B cell (primary cell): ENCODE results near the gene SCAI. TPM values are rescaled to one million over a fixed set of nuclear protein-coding genes. Genes with fewer than 3 reads are reported as not detected.

Experiments
- ATAC-seq: fragments of 200-7000 bp; cut with Tn5 transposase; one replicate; pipeline ENCODE4 v1.10.0; 2021; ENCODE audit warnings: low read depth, mild to moderate bottlenecking, moderate number of reproducible peaks, moderate library complexity
- CTCF ChIA-PET: fragments of 350-600 bp; sonication (Branson Sonifier 250); formaldehyde crosslinking; loops from one replicate; lab custom pipeline; 2021; ENCODE audit warnings: antibody characterized with exemption, inconsistent platforms; lab: Charles Lee
- POLR2A ChIA-PET: fragments of 350-600 bp; sonication (Branson Sonifier 250); formaldehyde crosslinking; loops from one replicate; lab custom pipeline; 2021; ENCODE audit warnings: antibody characterized with exemption; lab: Charles Lee
- DNase-seq: peaks from one replicate; pipeline ENCODE4 v3.0.0; 2013
- H2AFZ ChIP-seq: 2 replicates; pipeline ENCODE4 v1.6.1; 2012; ENCODE audit warnings: mild to moderate bottlenecking, low read depth, low read length; ENCODE audit not compliant: insufficient read depth, poor library complexity, severe bottlenecking
- H3K27ac ChIP-seq, 2 donors: 1 replicate in 1 of 2; 2 replicates in 1 of 2; pipeline ENCODE4 v1.5.1; 2012 to 2013; ENCODE audit warnings: low read length in 2 of 2, mild to moderate bottlenecking in 2 of 2, moderate library complexity in 1 of 2
- H3K27me3 ChIP-seq, 4 experiments: fragments of 200-600 bp in 1 of 4; sonication (generic) in 1 of 4; replicated peaks in 1 of 4; 1 replicate in 2 of 4; 2 replicates in 2 of 4; pipeline versions ENCODE4 v1.6.1 to v1.7.0; 2013 to 2016; ENCODE audit warnings: low read length in 3 of 4, mild to moderate bottlenecking in 2 of 4, mixed read lengths in 1 of 4, moderate library complexity in 1 of 4; ENCODE audit not compliant: insufficient read depth in 4 of 4, control insufficient read depth in 3 of 4; ENCODE audit errors: control extremely low read depth in 1 of 4
- H3K36me3 ChIP-seq, 2 experiments: replicated peaks in 1 of 2; 1 replicate in 1 of 2; 2 replicates in 1 of 2; pipeline versions ENCODE4 v1.6.1 to v1.7.1; 2013; ENCODE audit warnings: low read length in 1 of 2; ENCODE audit not compliant: insufficient read depth in 2 of 2, control insufficient read depth in 1 of 2; ENCODE audit errors: control extremely low read depth in 1 of 2, extremely low read depth in 1 of 2
- H3K4me1 ChIP-seq, 2 donors: fragments of 200-600 bp in 1 of 2; sonication (generic) in 1 of 2; 1 replicate in 1 of 2; 2 replicates in 1 of 2; pipeline versions ENCODE4 v1.5.1 to v1.6.1; 2013 to 2017; ENCODE audit warnings: low read length in 2 of 2; ENCODE audit not compliant: control insufficient read depth in 2 of 2, insufficient read depth in 2 of 2
- H3K4me2 ChIP-seq: replicated peaks from 2 replicates; pipeline ENCODE3; 2012; ENCODE audit warnings: mild to moderate bottlenecking, low read depth, low read length; ENCODE audit not compliant: poor library complexity, severe bottlenecking
- H3K4me3 ChIP-seq, 5 experiments: fragments of 200-600 bp in 1 of 5; sonication (generic) in 1 of 5; 1 replicate in 3 of 5; 2 replicates in 2 of 5; pipeline versions ENCODE4 v1.5.1 to v1.7.0; 2011 to 2016; ENCODE audit warnings: low read length in 4 of 5, mild to moderate bottlenecking in 4 of 5, low read depth in 2 of 5, control low read depth in 1 of 5, moderate library complexity in 1 of 5; ENCODE audit not compliant: insufficient read depth in 1 of 5; ENCODE audit errors: control extremely low read depth in 1 of 5, extremely low read depth in 1 of 5
- H3K79me2 ChIP-seq: fragments of 200-600 bp; sonication (generic); one replicate; pipeline ENCODE4 v1.6.0; 2016; ENCODE audit warnings: low read length; ENCODE audit not compliant: control insufficient read depth, insufficient read depth
- H3K9ac ChIP-seq: fragments of 200-600 bp; sonication (generic); 2 replicates; pipeline ENCODE4 v1.6.1; 2017; ENCODE audit warnings: mild to moderate bottlenecking, low read length, moderate library complexity
- H3K9me3 ChIP-seq, 3 donors: one replicate each; pipeline versions ENCODE4 v1.6.1 to v1.7.1; 2013; ENCODE audit warnings: low read length in 2 of 3; ENCODE audit not compliant: control insufficient read depth in 2 of 3, insufficient read depth in 1 of 3; ENCODE audit errors: control extremely low read depth in 1 of 3
- H4K20me1 ChIP-seq: 2 replicates; pipeline ENCODE4 v1.6.0; 2012; ENCODE audit warnings: mild to moderate bottlenecking, low read length; ENCODE audit not compliant: insufficient read depth, control insufficient read depth, poor library complexity, severe bottlenecking
- H3K27ac Mint-ChIP-seq: one replicate; pipeline ENCODE4 v1.8.0; 2021; ENCODE audit warnings: mixed read lengths
- H3K27me3 Mint-ChIP-seq: one replicate; pipeline ENCODE4 v1.8.0; 2021; ENCODE audit warnings: mixed read lengths
- H3K4me1 Mint-ChIP-seq: one replicate; pipeline ENCODE4 v1.8.0; 2021; ENCODE audit warnings: mixed read lengths
- H3K4me3 Mint-ChIP-seq: one replicate; pipeline ENCODE4 v1.8.0; 2021; ENCODE audit warnings: mixed read lengths
- H3K9me3 Mint-ChIP-seq: one replicate; pipeline ENCODE4 v1.8.0; 2022; ENCODE audit warnings: mixed read lengths; ENCODE audit not compliant: insufficient read depth
- EZH2 ChIP-seq: IDR thresholded peaks from 2 replicates; pipeline ENCODE4 v1.6.1; 2012; ENCODE audit warnings: borderline replicate concordance, low read depth, mild to moderate bottlenecking, moderate library complexity, low read length; ENCODE audit not compliant: insufficient read depth, poor library complexity, severe bottlenecking
- WGBS: methylation state at CpG from one replicate; pipeline ENCODE4 v1.1.5; 2013; ENCODE audit warnings: missing lambda C conversion rate; ENCODE audit not compliant: insufficient coverage; 5-methylcytosine and 5-hydroxymethylcytosine counted together
- intact Hi-C: fragments of 100-400 bp; cut with micrococcal nuclease; formaldehyde crosslinking; loops from one replicate; pipeline ENCODE4 v1.10.0; 2022
- polyA plus RNA-seq: library from polyadenylated mRNA; depleted of rRNA; stranded (reverse); fragments of >200 nt; gene quantifications from 2 replicates; pipeline ENCODE4 v1.2.3, GENCODE V29; 2012
- total RNA-seq, 2 donors: library from RNA; stranded (reverse); fragments of 120-200 nt in 1 of 2; gene quantifications; 1 replicate in 1 of 2; 2 replicates in 1 of 2; pipeline versions ENCODE4 v1.2.3 to v1.2.4, GENCODE V29; 2013 to 2022
- TF ChIP-seq, protein P1 (sequence below): fragments of 200-600 bp; IDR thresholded peaks from one replicate; pipeline ENCODE4 v1.8.0; 2022; ENCODE audit warnings: antibody characterized with exemption, mild to moderate bottlenecking

SCAI gene
- total and polyA plus RNA-seq, 2 donors (not counting 1 experiment from before 2014, with no cell fraction given): 3.8 to 19.8 TPM

DNA sequence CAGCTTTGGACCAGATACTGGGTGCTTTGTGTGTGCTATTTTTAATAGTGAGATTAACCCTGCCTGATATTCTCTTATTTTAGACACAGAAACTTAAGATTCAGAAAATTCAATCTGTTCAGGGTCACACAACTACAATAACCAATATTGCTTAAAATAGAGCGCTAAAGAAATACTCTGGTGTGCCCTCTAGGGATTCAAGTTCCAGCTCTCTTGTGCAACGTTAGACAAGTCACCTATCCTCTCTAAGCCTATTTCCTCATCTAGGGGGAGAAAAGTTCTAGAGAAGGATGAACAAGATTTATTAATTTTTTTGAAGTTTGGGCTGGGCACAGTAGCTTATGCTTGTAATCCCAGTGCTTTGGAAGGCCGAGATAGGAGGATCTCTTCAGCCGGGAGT is 2.1 kb upstream of the SCAI start:
- POLR2A ChIA-PET: no interaction called here
- no peak for DNase-seq
- intact Hi-C loops: no loop called here

More for the DNA sequence above, 2.1 kb upstream of the SCAI start:
- Mint-ChIP-seq H3K9me3 (no peaks in the 10 kb centered on the region), H3K27me3 (no peaks in the 10 kb centered on the region), H3K4me3 (no peak overlapping the region), H3K4me1 (peaks cover 18% of the 10 kb centered on the region), H3K27ac (no peak overlapping the region)
- Histone ChIP-seq H3K79me2 (peaks cover 18% of the 10 kb centered on the region), H3K9me3 (no peaks in the 10 kb centered on the region), H3K4me1 (peaks cover 9% of the 10 kb centered on the region in 2 donors), H3K4me2 (no peak overlapping the region), H3K27ac (no peak overlapping the region), H3K36me3 (peaks cover 0 to 10% of the 10 kb centered on the region in 2 experiments), H3K4me3 (no peak overlapping the region), H4K20me1 (no peaks in the 10 kb centered on the region), H3K9ac (no peak overlapping the region), H2AFZ (no peak overlapping the region), H3K27me3 (no peaks in the 10 kb centered on the region)
- CTCF ChIA-PET: no interaction called here
- WGBS: 20% methylated on average over 1 of the region's 4 CpGs
- no peak for TF ChIP-seq EZH2
- TF ChIP-seq, protein P1, sequence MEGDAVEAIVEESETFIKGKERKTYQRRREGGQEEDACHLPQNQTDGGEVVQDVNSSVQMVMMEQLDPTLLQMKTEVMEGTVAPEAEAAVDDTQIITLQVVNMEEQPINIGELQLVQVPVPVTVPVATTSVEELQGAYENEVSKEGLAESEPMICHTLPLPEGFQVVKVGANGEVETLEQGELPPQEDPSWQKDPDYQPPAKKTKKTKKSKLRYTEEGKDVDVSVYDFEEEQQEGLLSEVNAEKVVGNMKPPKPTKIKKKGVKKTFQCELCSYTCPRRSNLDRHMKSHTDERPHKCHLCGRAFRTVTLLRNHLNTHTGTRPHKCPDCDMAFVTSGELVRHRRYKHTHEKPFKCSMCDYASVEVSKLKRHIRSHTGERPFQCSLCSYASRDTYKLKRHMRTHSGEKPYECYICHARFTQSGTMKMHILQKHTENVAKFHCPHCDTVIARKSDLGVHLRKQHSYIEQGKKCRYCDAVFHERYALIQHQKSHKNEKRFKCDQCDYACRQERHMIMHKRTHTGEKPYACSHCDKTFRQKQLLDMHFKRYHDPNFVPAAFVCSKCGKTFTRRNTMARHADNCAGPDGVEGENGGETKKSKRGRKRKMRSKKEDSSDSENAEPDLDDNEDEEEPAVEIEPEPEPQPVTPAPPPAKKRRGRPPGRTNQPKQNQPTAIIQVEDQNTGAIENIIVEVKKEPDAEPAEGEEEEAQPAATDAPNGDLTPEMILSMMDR: no peak
- no peak for ATAC-seq
